ENCODE measurements around the gene FEM1A.
A peak's percentile ranks its signal among the peaks of the same experiment; 100 is the strongest.

The FEM1A gene

GRCh38 chr19:4755459-4755858 is 36.1 kb upstream of the FEM1A start:
- DNase-seq (ENCODE audit: insufficient read length) (no peak), FAIRE-seq (no peak)
- no peak for TF ChIP-seq POLR2AphosphoS5 (IDR thresholded peaks at IDR 0.05; ENCODE audit: low read depth, low read length)
- no peak for TF ChIP-seq POLR2A (IDR thresholded peaks at IDR 0.05; ENCODE audit: low read depth, low read length)
- no peak for TF ChIP-seq TAF1 (IDR thresholded peaks at IDR 0.05; ENCODE audit: borderline replicate concordance, low read depth, low read length)

GRCh38 chr19:4758082-4758481 is 33.5 kb upstream of the FEM1A start:
- TF ChIP-seq TAF1 (IDR thresholded peaks at IDR 0.05; ENCODE audit: borderline replicate concordance, low read depth, low read length) (no peak), POLR2A (IDR thresholded peaks at IDR 0.05; ENCODE audit: low read depth, low read length) (no peak), POLR2AphosphoS5 (IDR thresholded peaks at IDR 0.05; ENCODE audit: low read depth, low read length) (no peak)
- FAIRE-seq (no peak), DNase-seq (ENCODE audit: insufficient read length) (no peak)

- no peak for DNase-seq (ENCODE audit: insufficient read length)
- no peak for FAIRE-seq
- TF ChIP-seq TAF1 (IDR thresholded peaks at IDR 0.05; ENCODE audit: borderline replicate concordance, low read depth, low read length) (no peak), POLR2A (IDR thresholded peaks at IDR 0.05; ENCODE audit: low read depth, low read length) (no peak), POLR2AphosphoS5 (IDR thresholded peaks at IDR 0.05; ENCODE audit: low read depth, low read length) (no peak)
Measured at GRCh38 chr19:4758659-4759058, 32.9 kb upstream of the FEM1A start.

GRCh38 chr19:4759388-4760284 is 31.9 kb upstream of the FEM1A start:
- peak; percentile 97 for FAIRE-seq
- DNase-seq (ENCODE audit: insufficient read length) = peak; percentile 99
- TF ChIP-seq TAF1 (IDR thresholded peaks at IDR 0.05; ENCODE audit: borderline replicate concordance, low read depth, low read length) (no peak), POLR2A (IDR thresholded peaks at IDR 0.05; ENCODE audit: low read depth, low read length) (no peak), POLR2AphosphoS5 (IDR thresholded peaks at IDR 0.05; ENCODE audit: low read depth, low read length) (no peak)

GRCh38 chr19:4760285-4760650 is 31.3 kb upstream of the FEM1A start:
- DNase-seq (ENCODE audit: insufficient read length) (no peak), FAIRE-seq (no peak)
- TF ChIP-seq POLR2AphosphoS5 (IDR thresholded peaks at IDR 0.05; ENCODE audit: low read depth, low read length) (no peak), TAF1 (IDR thresholded peaks at IDR 0.05; ENCODE audit: borderline replicate concordance, low read depth, low read length) (no peak), POLR2A (IDR thresholded peaks at IDR 0.05; ENCODE audit: low read depth, low read length) (no peak)

- TF ChIP-seq POLR2A (IDR thresholded peaks at IDR 0.05; ENCODE audit: low read depth, low read length) (no peak), TAF1 (IDR thresholded peaks at IDR 0.05; ENCODE audit: borderline replicate concordance, low read depth, low read length) (no peak), POLR2AphosphoS5 (IDR thresholded peaks at IDR 0.05; ENCODE audit: low read depth, low read length) (no peak)
- no peak for FAIRE-seq
Measured at GRCh38 chr19:4763021-4763420, 28.5 kb upstream of the FEM1A start.

GRCh38 chr19:4764393-4764660 is 27.2 kb upstream of the FEM1A start:
- TF ChIP-seq TAF1 (IDR thresholded peaks at IDR 0.05; ENCODE audit: borderline replicate concordance, low read depth, low read length) (no peak), POLR2AphosphoS5 (IDR thresholded peaks at IDR 0.05; ENCODE audit: low read depth, low read length) (no peak), POLR2A (IDR thresholded peaks at IDR 0.05; ENCODE audit: low read depth, low read length) (no peak)
- no peak for DNase-seq (ENCODE audit: insufficient read length)
- no peak for FAIRE-seq

More at GRCh38 chr19:4763021-4763420, 28.5 kb upstream of the FEM1A start:
- DNase-seq (ENCODE audit: insufficient read length) = no peak

- FAIRE-seq (no peak), DNase-seq (ENCODE audit: insufficient read length) (peak; percentile 64)
- no peak for TF ChIP-seq POLR2A (IDR thresholded peaks at IDR 0.05; ENCODE audit: low read depth, low read length)
- TF ChIP-seq TAF1 (IDR thresholded peaks at IDR 0.05; ENCODE audit: borderline replicate concordance, low read depth, low read length) = no peak
- TF ChIP-seq POLR2AphosphoS5 (IDR thresholded peaks at IDR 0.05; ENCODE audit: low read depth, low read length) = no peak
Measured at GRCh38 chr19:4768934-4769777, 22.4 kb upstream of the FEM1A start.

- no peak for DNase-seq (ENCODE audit: insufficient read length)
- FAIRE-seq = no peak
- TF ChIP-seq POLR2A (IDR thresholded peaks at IDR 0.05; ENCODE audit: low read depth, low read length) = no peak
- no peak for TF ChIP-seq POLR2AphosphoS5 (IDR thresholded peaks at IDR 0.05; ENCODE audit: low read depth, low read length)
- TF ChIP-seq TAF1 (IDR thresholded peaks at IDR 0.05; ENCODE audit: borderline replicate concordance, low read depth, low read length) = no peak
Measured at GRCh38 chr19:4772566-4772965, 19.0 kb upstream of the FEM1A start.

- FAIRE-seq = no peak
- DNase-seq (ENCODE audit: insufficient read length) = no peak
- no peak for TF ChIP-seq POLR2AphosphoS5 (IDR thresholded peaks at IDR 0.05; ENCODE audit: low read depth, low read length)
- TF ChIP-seq TAF1 (IDR thresholded peaks at IDR 0.05; ENCODE audit: borderline replicate concordance, low read depth, low read length) = no peak
- no peak for TF ChIP-seq POLR2A (IDR thresholded peaks at IDR 0.05; ENCODE audit: low read depth, low read length)
Measured at GRCh38 chr19:4773047-4773640, 18.4 kb upstream of the FEM1A start.

- no peak for TF ChIP-seq POLR2A (IDR thresholded peaks at IDR 0.05; ENCODE audit: low read depth, low read length)
- no peak for TF ChIP-seq TAF1 (IDR thresholded peaks at IDR 0.05; ENCODE audit: borderline replicate concordance, low read depth, low read length)
- TF ChIP-seq POLR2AphosphoS5 (IDR thresholded peaks at IDR 0.05; ENCODE audit: low read depth, low read length) = no peak
- DNase-seq (ENCODE audit: insufficient read length) (no peak), FAIRE-seq (no peak)
Measured at GRCh38 chr19:4774136-4774535, 17.4 kb upstream of the FEM1A start.
